TTC549 (cell line): ENCODE results near the gene ALDOA.

Experiments
- FAIRE-seq: peaks from 2 replicates; lab custom pipeline; 2012; peaks lifted over from hg19 to GRCh38; lab: Jason Lieb, UNC

The ALDOA gene

DNA sequence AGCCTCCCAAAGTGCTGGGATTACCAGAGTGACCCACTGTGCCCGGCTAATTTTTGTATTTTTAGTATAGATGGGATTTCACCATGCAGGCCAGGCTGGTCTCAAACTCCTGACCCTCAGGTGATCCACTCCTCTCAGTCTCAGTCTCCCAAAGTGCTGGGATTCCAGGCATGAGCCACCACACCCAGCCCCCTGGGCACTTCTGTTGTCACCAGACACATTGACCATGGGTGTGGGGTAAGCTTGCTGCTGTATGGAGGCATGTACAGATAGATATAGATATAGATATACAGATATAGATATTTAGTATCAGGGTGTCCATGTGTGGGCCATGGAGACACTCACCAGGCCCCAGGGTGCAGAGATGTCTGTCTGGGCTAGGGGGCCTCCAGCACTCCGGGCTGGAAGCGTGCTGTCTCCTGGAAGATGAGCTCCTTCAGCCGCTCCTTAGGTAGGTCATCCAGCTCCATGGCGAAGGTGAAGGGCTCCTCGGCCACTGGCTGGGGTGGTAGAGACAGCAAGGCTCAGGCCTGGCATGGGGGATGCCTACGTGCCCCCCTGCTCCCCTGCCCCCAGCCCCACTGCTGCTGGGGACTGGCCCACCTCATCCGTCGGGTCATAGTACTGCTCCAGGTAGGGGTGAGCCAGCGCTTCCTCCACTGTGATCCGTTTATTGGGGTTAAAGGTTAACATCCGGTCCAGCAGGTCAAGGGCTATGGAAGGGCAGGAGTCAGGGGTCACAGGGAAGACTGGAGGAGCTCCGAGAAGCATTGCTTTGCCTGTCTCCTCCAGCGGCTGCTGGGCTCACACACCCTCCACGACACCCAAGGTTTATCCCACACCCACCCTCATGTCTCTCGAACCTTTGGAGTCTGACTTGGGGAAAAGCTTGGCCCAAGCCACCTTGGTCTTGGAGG, 51.0 kb downstream of the ALDOA start:
- no peak for FAIRE-seq

DNA sequence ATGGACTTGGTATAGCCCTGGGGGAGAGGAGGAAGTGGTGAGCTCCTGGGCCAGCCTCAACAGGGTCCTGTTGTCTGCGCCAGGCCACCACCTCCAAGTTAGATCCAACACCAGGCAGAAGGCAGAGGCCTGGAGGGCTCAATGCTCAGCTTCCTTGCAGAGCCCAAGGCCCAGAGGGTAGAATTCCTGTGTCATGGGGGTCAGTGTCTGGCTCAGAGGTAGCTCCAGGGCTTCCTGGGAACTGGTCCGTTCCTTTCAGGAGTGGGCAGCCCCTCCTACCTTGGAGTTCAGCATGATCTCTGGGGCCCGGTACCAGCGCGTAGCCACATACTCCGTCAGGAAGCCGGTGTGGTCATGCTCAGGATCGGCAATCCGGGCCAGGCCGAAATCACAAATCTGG, 52.2 kb downstream of the ALDOA start:
- FAIRE-seq = no peak

DNA sequence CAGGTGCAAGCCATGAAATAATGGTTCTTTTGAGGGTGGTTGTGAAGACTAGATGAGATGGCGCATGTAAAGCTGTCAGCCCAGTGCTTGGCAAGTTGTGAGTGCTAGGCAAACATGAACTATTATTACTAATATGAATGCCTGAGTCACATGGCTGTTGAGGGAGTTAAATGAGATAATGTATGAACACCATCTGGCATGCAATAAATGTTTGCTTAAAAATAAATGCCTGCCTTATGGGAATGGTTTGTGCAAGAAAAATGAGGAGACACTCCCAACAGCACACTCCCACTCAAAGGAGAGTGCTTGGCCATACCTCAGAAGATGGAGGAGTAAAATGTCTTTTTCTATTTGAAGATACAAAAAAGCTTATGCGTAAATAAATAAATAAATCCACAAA, 53.9 kb downstream of the ALDOA start:
- FAIRE-seq = no peak
